Left lung (tissue), 10 donors: ENCODE measurements around the gene PARN. TPM values are rescaled to one million over a fixed set of nuclear protein-coding genes. Genes with fewer than 3 reads are reported as not detected.
"Not testable (repeated sequence)": the region's sequence is repeated elsewhere in the genome, so short reads cannot be mapped to it uniquely, and the experiment has no call there.

Source experiments
- ATAC-seq: fragments of 200-7000 bp; cut with Tn5 transposase; one replicate; pipeline ENCODE4 v1.9.1; 2020; ENCODE audit warnings: moderate library complexity
- DNase-seq, 4 donors: peaks; one replicate each; pipeline ENCODE4 v3.0.0-alpha.2; 2013 to 2020
- H3K27ac ChIP-seq, 2 donors: fragments of 200-600 bp; sonication (generic) in 1 of 2; one replicate each; pipeline versions ENCODE4 v1.5.0 to v1.8.0; 2020 to 2021
- H3K27me3 ChIP-seq, 2 donors: fragments of 200-600 bp; sonication (generic) in 1 of 2; one replicate each; pipeline versions ENCODE4 v1.5.0 to v1.8.0; 2020 to 2021
- H3K36me3 ChIP-seq, 2 donors: fragments of 200-600 bp; sonication (generic) in 1 of 2; one replicate each; pipeline versions ENCODE4 v1.5.0 to v1.8.0; 2020 to 2021
- H3K4me1 ChIP-seq, 2 donors: fragments of 200-600 bp; one replicate each; pipeline ENCODE4 v1.8.0; 2021
- H3K4me3 ChIP-seq, 2 donors: fragments of 200-600 bp; sonication (generic) in 1 of 2; one replicate each; pipeline versions ENCODE4 v1.5.0 to v1.8.0; 2020 to 2021; ENCODE audit warnings: mild to moderate bottlenecking in 1 of 2
- H3K9me3 ChIP-seq, 2 donors: fragments of 200-600 bp; sonication (generic) in 1 of 2; one replicate each; pipeline versions ENCODE4 v1.5.0 to v1.8.0; 2020 to 2021
- CTCF ChIP-seq, 2 donors: fragments of 200-600 bp; sonication (generic) in 1 of 2; IDR thresholded peaks; one replicate each; pipeline versions ENCODE4 v1.5.0 to v1.8.0; 2021; ENCODE audit warnings: antibody characterized with exemption in 2 of 2
- intact Hi-C, 2 donors: fragments of 100-400 bp; cut with DNase I; formaldehyde crosslinking; loops; one replicate each; pipeline versions ENCODE4 v1.11.2 to v1.14.2; 2022
- polyA plus RNA-seq, 6 donors: library from polyadenylated mRNA; unstranded; fragments of 120-200 nt; gene quantifications; one replicate each; pipeline ENCODE4 v1.2.1, GENCODE V29; 2013; ENCODE audit not compliant: insufficient read length in 6 of 6
- total RNA-seq, 2 donors: library from RNA; stranded (reverse); fragmentation: NEBNext Ultra II Directional; extraction: Animal tissue kit (Norgen Biotek cat#: 25700); gene quantifications; one replicate each; pipeline ENCODE4 v1.2.1, GENCODE V29; 2021
- donor health status: DM: no; HTN: yes; CAD: no.
- donor health status: DM: no; HTN: no; CAD: no.

Gene PARN
- total and polyA plus RNA-seq, 8 donors, result 26.9 to 37.9 (median 27.7) TPM

- no peaks in the 10 kb centered on the region for H3K27me3 ChIP-seq
- intact Hi-C loops, result no loop called here
- DNase-seq (no peak), ATAC-seq (peak; percentile 69)
- no peak overlapping the region for H3K27ac ChIP-seq
- H3K36me3 ChIP-seq, result peaks cover 0 to 45% of the 10 kb centered on the region in 2 donors
- TF ChIP-seq CTCF (IDR thresholded peaks at IDR 0.05), result no peak
- H3K4me3 ChIP-seq, result no peak overlapping the region
- H3K9me3 ChIP-seq, result no peaks in the 10 kb centered on the region
- no peaks in the 10 kb centered on the region for H3K4me1 ChIP-seq
These were observed 80.3 kb downstream of the PARN start for GRCh38 chr16:14549789-14550153.

GRCh38 chr16:14548933-14549788, 80.9 kb downstream of the PARN start:
- Histone ChIP-seq H3K4me3 (no peak overlapping the region), H3K4me1 (no peaks in the 10 kb centered on the region), H3K36me3 (peaks cover 0 to 46% of the 10 kb centered on the region in 2 donors), H3K9me3 (no peaks in the 10 kb centered on the region), H3K27me3 (no peaks in the 10 kb centered on the region), H3K27ac (no peak overlapping the region)
- DNase-seq, result no peak
- ATAC-seq, result peak; percentile 70
- intact Hi-C loops, result no loop called here
- no peak for TF ChIP-seq CTCF (IDR thresholded peaks at IDR 0.05)

- H3K4me1 ChIP-seq, result no peaks in the 10 kb centered on the region
- H3K4me3 ChIP-seq, result no peak overlapping the region
- no peaks in the 10 kb centered on the region for H3K27me3 ChIP-seq
- ATAC-seq, result peak; percentile 22
- no peak for DNase-seq
- intact Hi-C loops, result no loop called here
- peaks cover 0 to 29% of the 10 kb centered on the region in 2 donors for H3K36me3 ChIP-seq
- no peak for TF ChIP-seq CTCF (IDR thresholded peaks at IDR 0.05)
- H3K27ac ChIP-seq, result no peak overlapping the region
- peaks cover 0 to 11% of the 10 kb centered on the region in 2 donors for H3K9me3 ChIP-seq
These were observed 84.6 kb downstream of the PARN start for GRCh38 chr16:14545346-14545884.

GRCh38 chr16:14544846-14545245, 85.2 kb downstream of the PARN start:
- H3K4me1 ChIP-seq, DNase-seq, intact Hi-C loops, H3K4me3 ChIP-seq, ATAC-seq, H3K27ac ChIP-seq, H3K27me3 ChIP-seq: not testable (repeated sequence)
- H3K9me3 ChIP-seq, result peaks cover 0 to 11% of the 10 kb centered on the region in 2 donors
- peaks cover 0 to 29% of the 10 kb centered on the region in 2 donors for H3K36me3 ChIP-seq

GRCh38 chr16:14539631-14540030, 90.4 kb downstream of the PARN start:
- ATAC-seq (no peak), DNase-seq (no peak)
- no peak overlapping the region for H3K27ac ChIP-seq
- H3K9me3 ChIP-seq, result peaks cover 0 to 11% of the 10 kb centered on the region in 2 donors
- H3K4me3 ChIP-seq, result no peak overlapping the region
- no peaks in the 10 kb centered on the region for H3K4me1 ChIP-seq
- peaks cover 0 to 18% of the 10 kb centered on the region in 2 donors for H3K36me3 ChIP-seq
- no peaks in the 10 kb centered on the region for H3K27me3 ChIP-seq
- intact Hi-C loops, result no loop called here
- no peak for TF ChIP-seq CTCF (IDR thresholded peaks at IDR 0.05)
